Peyer's patch (tissue), 4 donors: Measurements from ENCODE around the gene RAET1G. TPM values are rescaled to one million over a fixed set of nuclear protein-coding genes. Genes with fewer than 3 reads are reported as not detected.
"Not testable (repeated sequence)": the region's sequence is repeated elsewhere in the genome, so short reads cannot be mapped to it uniquely, and the experiment has no call there.

Experiments used
- DNase-seq, 3 donors: peaks; one replicate each; pipeline ENCODE4 v3.0.0-alpha.2; 2017 to 2019
- H3K27ac ChIP-seq, 4 donors: fragments of 200-600 bp; sonication (generic); one replicate each; pipeline ENCODE4 v1.5.1; 2016 to 2019
- H3K27me3 ChIP-seq, 2 donors: fragments of 200-600 bp; sonication (generic); one replicate each; pipeline ENCODE4 v1.5.1; 2019
- H3K36me3 ChIP-seq, 3 donors: fragments of 200-600 bp; sonication (generic); one replicate each; pipeline ENCODE4 v1.5.1; 2016 to 2019
- H3K4me1 ChIP-seq, 4 donors: fragments of 200-600 bp; sonication (generic); one replicate each; pipeline ENCODE4 v1.5.1; 2016 to 2019
- H3K4me3 ChIP-seq, 4 donors: fragments of 200-600 bp; sonication (generic); 1 replicate in 3 of 4; 2 replicates in 1 of 4; pipeline ENCODE4 v1.5.1; 2016 to 2019; ENCODE audit warnings: mild to moderate bottlenecking in 1 of 4
- H3K9me3 ChIP-seq, 4 donors: fragments of 200-600 bp; sonication (generic); one replicate each; pipeline ENCODE4 v1.5.1; 2016 to 2019; ENCODE audit warnings: mild to moderate bottlenecking in 1 of 4
- CTCF ChIP-seq, 6 experiments: fragments of 450-650 bp in 4 of 6; fragments of 200-600 bp in 2 of 6; sonication (generic) in 1 of 6; IDR thresholded peaks; one replicate each; pipeline ENCODE4 v1.5.1; 2017 to 2019; ENCODE audit warnings: antibody characterized with exemption in 6 of 6, mild to moderate bottlenecking in 3 of 6, moderate library complexity in 1 of 6
- POLR2A ChIP-seq, 2 donors: fragments of 450-650 bp; IDR thresholded peaks; one replicate each; pipeline ENCODE4 v1.5.1; 2017; ENCODE audit warnings: antibody characterized with exemption in 2 of 2, mild to moderate bottlenecking in 2 of 2, moderate library complexity in 2 of 2
- total RNA-seq, 4 donors: library from RNA; depleted of rRNA; stranded (reverse); fragments of >200 nt; gene quantifications; one replicate each; pipeline ENCODE4 v1.1.0, GENCODE V29; 2016

RAET1G gene
- total RNA-seq, 4 donors from 2014 or later: not detected

- no peak for TF ChIP-seq POLR2A (IDR thresholded peaks at IDR 0.05)
- TF ChIP-seq CTCF (IDR thresholded peaks at IDR 0.05): no peak
- no peaks in the 10 kb centered on the region for H3K36me3 ChIP-seq
- no peak overlapping the region for H3K4me3 ChIP-seq
- H3K27me3 ChIP-seq: peaks cover 0 to 49% of the 10 kb centered on the region in 2 donors
- peaks cover 0 to 3% (median 0%) of the 10 kb centered on the region in 4 donors for H3K9me3 ChIP-seq
- no peak overlapping the region for H3K27ac ChIP-seq
- H3K4me1 ChIP-seq: peaks cover 0 to 26% (median 12%) of the 10 kb centered on the region in 4 donors
- no peak for DNase-seq
These were observed 37.6 kb upstream of the RAET1G start for GRCh38 chr6:149960488-149960887.

- peaks cover 0 to 46% of the 10 kb centered on the region in 2 donors for H3K27me3 ChIP-seq
- peaks cover 0 to 20% (median 7%) of the 10 kb centered on the region in 4 donors for H3K4me1 ChIP-seq
- not testable (repeated sequence) for H3K27ac ChIP-seq, H3K9me3 ChIP-seq, H3K36me3 ChIP-seq, H3K4me3 ChIP-seq, DNase-seq
These were observed 36.9 kb upstream of the RAET1G start for GRCh38 chr6:149959806-149960205.

GRCh38 chr6:149958124-149958523 is 35.2 kb upstream of the RAET1G start:
- H3K27me3 ChIP-seq: peaks cover 0 to 42% of the 10 kb centered on the region in 2 donors
- H3K36me3 ChIP-seq, H3K4me3 ChIP-seq, H3K9me3 ChIP-seq, H3K27ac ChIP-seq, H3K4me1 ChIP-seq, DNase-seq: not testable (repeated sequence)

- H3K36me3 ChIP-seq, H3K4me3 ChIP-seq, H3K9me3 ChIP-seq, H3K4me1 ChIP-seq, H3K27ac ChIP-seq, DNase-seq: not testable (repeated sequence)
- H3K27me3 ChIP-seq: peaks cover 0 to 29% of the 10 kb centered on the region in 2 donors
These were observed 32.9 kb upstream of the RAET1G start for GRCh38 chr6:149955654-149956317.

GRCh38 chr6:149954984-149955653 is 32.2 kb upstream of the RAET1G start:
- not testable (repeated sequence) for H3K36me3 ChIP-seq, H3K4me1 ChIP-seq, H3K4me3 ChIP-seq, H3K9me3 ChIP-seq, DNase-seq, H3K27ac ChIP-seq
- H3K27me3 ChIP-seq: peaks cover 0 to 23% of the 10 kb centered on the region in 2 donors

- peaks cover 0 to 23% of the 10 kb centered on the region in 2 donors for H3K27me3 ChIP-seq
- H3K4me3 ChIP-seq, H3K4me1 ChIP-seq, H3K27ac ChIP-seq, DNase-seq, H3K36me3 ChIP-seq, H3K9me3 ChIP-seq: not testable (repeated sequence)
These were observed 31.5 kb upstream of the RAET1G start for GRCh38 chr6:149954328-149954983.

GRCh38 chr6:149953934-149954327 is 31.0 kb upstream of the RAET1G start:
- not testable (repeated sequence) for DNase-seq, H3K36me3 ChIP-seq, H3K27ac ChIP-seq, H3K4me1 ChIP-seq, H3K4me3 ChIP-seq, H3K9me3 ChIP-seq
- peaks cover 0 to 23% of the 10 kb centered on the region in 2 donors for H3K27me3 ChIP-seq

GRCh38 chr6:149953390-149953789 is 30.5 kb upstream of the RAET1G start:
- not testable (repeated sequence) for H3K4me3 ChIP-seq, H3K9me3 ChIP-seq, DNase-seq, H3K4me1 ChIP-seq, H3K27ac ChIP-seq, H3K36me3 ChIP-seq
- peaks cover 0 to 23% of the 10 kb centered on the region in 2 donors for H3K27me3 ChIP-seq

GRCh38 chr6:149951626-149952025 is 28.7 kb upstream of the RAET1G start:
- DNase-seq: no peak
- no peak overlapping the region for H3K27ac ChIP-seq
- H3K27me3 ChIP-seq: peaks cover 0 to 23% of the 10 kb centered on the region in 2 donors
- H3K36me3 ChIP-seq: no peaks in the 10 kb centered on the region
- no peak for TF ChIP-seq POLR2A (IDR thresholded peaks at IDR 0.05)
- H3K9me3 ChIP-seq: no peaks in the 10 kb centered on the region
- peaks cover 0 to 7% (median 0%) of the 10 kb centered on the region in 4 donors for H3K4me1 ChIP-seq
- no peak overlapping the region for H3K4me3 ChIP-seq
